HG03039 (cell line): ENCODE data around the gene PDE9A.
"Not testable (repeated sequence)": the region's sequence is repeated elsewhere in the genome, so short reads cannot be mapped to it uniquely, and the experiment has no call there.

Experiments
- ATAC-seq: cut with Tn5 transposase; IDR thresholded peaks from one replicate; pipeline ENCODE4 v1.9.1; 2021; ENCODE audit warnings: mild to moderate bottlenecking, moderate library complexity; ENCODE audit not compliant: unreplicated experiment

The PDE9A gene

GRCh38 chr21:42653231-42654061, at the start of gene PDE9A:
Gene PDE9A (plus strand): TSS chr21:42653621. CDS start chr21:42653815, 194 bp downstream.
- no peak for ATAC-seq

- ATAC-seq, result no peak
Observed at GRCh38 chr21:42607102-42607501, 46.3 kb upstream of the PDE9A start.

DNA sequence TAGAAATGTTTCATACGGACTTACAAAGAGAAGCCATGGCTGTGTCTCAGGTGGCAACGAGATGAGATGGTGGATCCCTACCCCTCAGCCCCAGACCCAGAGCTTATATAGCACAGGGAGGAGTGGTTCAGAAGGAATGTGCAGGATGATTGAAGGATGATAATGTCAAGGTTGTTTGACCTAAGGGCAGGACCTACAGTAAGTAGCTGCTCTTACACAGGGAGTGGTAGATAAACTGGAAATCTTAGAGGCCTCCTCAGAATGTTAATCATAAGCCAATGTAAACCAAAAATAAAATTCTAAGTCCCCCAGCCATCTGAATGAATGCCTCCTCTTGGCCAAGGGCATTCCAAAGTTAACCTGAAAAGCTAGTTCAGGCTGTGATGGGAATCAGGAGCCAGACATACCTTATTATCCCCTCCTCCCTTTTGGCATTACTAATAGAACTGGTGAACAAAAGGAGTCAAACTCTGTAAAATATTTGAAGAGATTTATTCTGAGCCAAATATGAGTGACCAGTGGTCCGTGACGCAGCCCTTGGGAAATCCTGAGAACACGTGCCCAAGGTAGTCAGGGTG, 45.8 kb upstream of the PDE9A start:
- ATAC-seq, result no peak

DNA sequence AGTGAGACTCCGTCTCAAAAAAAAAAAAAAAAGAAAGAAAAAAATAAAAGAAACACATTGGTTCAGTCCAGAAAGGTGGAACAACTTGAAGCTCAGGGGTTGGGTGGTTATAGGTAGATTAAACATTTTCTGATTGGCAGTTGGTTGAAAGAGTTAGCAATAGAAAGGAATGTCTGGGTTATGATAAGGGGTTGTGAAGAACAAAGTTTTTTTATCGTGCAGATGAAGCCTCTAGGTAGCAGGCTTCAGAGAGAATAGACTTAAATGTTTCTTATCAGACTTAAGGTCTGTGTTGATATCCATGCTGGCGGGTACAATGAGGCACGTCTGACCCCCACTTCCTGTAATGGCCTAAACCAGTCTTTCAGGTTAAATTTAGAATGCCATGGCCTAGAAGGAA, 45.0 kb upstream of the PDE9A start:
- no peak for ATAC-seq

GRCh38 chr21:42609811-42610210, 43.6 kb upstream of the PDE9A start:
- ATAC-seq, result no peak

GRCh38 chr21:42611852-42612251, 41.6 kb upstream of the PDE9A start:
- ATAC-seq, result no peak

DNA sequence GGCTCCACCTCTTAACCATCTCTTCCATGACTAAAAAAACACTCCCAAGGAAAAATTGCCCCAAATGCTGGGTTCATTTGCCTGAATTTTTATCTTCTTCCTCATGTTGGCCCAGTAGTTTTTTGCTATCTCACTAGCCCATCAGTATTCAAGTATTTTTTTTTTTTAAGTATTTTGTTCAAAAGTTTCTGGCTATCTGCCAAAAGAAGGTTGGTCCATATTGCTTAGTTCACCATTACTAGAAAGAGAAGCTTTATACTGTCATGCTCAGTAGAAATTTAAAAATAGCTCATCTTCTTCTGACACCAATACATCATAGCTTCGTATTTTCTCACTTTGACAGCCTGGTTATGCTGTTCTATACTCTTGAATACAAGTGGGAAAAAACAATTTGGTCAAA, 41.0 kb upstream of the PDE9A start:
- no peak for ATAC-seq

DNA sequence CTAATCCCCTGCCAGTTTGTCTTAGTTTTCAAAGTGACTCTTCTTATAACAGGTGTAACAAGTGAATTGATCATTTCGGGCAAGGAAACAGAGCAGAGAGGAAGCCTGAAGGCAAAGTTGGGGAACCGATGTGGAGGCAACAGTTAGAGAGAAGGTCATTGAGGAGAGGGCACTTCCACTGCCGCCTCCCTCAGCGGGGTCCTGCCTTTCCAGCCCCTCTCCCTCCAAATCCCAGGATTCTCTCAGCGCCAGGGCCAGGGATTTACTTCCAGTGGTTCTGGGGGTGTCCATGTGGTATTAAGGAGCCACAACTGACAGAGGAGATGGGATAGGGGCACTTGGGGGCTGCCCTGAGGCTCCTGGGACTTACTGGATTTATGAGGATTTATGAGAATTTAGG, 39.7 kb upstream of the PDE9A start:
- ATAC-seq, result no peak

- no peak for ATAC-seq
Observed at GRCh38 chr21:42614396-42614795, 39.0 kb upstream of the PDE9A start.

- ATAC-seq, result no peak
Observed at GRCh38 chr21:42614811-42615351, 38.5 kb upstream of the PDE9A start.

GRCh38 chr21:42615377-42615776, 38.0 kb upstream of the PDE9A start:
- ATAC-seq, result not testable (repeated sequence)

DNA sequence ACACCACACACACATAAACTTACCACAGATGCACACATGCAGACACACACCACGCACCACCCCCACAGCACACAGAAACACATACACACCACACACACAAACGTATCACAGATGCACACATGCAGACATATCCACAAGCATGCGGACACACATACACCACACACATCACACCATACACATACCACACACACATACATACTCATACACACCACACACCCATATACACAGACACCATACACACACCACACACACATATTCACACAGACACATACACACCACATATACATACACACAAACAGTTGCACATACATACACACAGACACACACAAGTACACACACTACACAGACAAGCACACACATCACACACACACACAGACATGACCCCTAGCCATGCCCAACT, 37.5 kb upstream of the PDE9A start:
- no peak for ATAC-seq

GRCh38 chr21:42616446-42616845, 37.0 kb upstream of the PDE9A start:
- ATAC-seq, result no peak

GRCh38 chr21:42616941-42617340, 36.5 kb upstream of the PDE9A start:
- no peak for ATAC-seq

DNA sequence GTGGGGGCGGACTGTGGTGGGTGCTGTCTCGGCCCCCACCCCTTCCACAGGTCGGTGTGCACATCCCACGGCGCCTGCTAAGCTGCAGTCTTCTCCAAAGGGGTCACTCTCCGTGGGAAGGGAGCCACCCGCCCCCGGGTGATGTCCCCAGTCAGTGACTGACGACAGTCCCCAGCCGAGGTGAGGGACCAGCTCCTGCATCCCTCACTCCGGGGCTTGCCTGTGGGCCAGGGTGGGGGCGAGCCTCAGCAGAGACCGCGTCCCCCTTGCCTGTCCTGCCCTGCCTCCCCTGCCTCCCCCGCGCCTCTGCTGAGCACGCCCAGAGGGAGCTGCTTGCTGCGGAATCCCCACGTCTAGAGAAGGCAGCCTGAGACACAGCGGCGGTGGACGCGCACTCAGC, 35.9 kb upstream of the PDE9A start:
- ATAC-seq, result no peak

- ATAC-seq, result no peak
Observed at GRCh38 chr21:42618707-42619102, 34.7 kb upstream of the PDE9A start.

GRCh38 chr21:42619166-42619565, 34.3 kb upstream of the PDE9A start:
- no peak for ATAC-seq

GRCh38 chr21:42619841-42620240, 33.6 kb upstream of the PDE9A start:
- no peak for ATAC-seq

DNA sequence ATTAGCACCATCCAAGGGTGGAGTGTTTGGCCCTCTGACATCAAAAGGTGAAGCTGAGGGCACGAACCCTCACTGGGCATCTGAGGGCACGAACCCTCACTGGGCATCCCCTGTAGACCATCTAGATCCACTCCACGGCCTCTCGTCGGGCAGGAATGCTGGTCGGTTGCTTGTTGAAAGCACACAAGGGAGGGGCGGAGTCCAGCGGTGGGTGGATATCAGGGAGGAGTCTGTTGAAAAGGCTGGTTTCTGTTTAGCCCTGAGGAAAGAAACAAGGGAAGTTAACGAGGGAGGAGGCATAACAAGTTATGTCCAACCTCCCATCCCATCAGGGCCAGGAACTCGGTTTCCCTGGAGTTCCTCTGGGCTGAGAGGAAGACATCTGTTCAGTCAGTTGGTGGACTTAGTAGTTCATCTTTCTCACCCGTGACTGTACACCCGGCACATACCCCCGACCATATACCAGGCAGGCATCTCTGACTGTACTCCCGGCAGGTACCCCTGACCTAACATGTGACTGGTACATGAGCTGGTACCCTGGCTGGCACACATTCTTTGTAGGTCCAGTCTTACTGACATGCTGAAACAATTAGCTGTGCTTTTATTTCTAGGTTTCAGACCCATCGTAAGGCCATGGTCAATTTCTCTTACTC, 32.1 kb upstream of the PDE9A start:
- no peak for ATAC-seq

GRCh38 chr21:42621819-42622177, 31.6 kb upstream of the PDE9A start:
- ATAC-seq, result no peak

GRCh38 chr21:42622284-42622683, 31.1 kb upstream of the PDE9A start:
- ATAC-seq, result no peak

DNA sequence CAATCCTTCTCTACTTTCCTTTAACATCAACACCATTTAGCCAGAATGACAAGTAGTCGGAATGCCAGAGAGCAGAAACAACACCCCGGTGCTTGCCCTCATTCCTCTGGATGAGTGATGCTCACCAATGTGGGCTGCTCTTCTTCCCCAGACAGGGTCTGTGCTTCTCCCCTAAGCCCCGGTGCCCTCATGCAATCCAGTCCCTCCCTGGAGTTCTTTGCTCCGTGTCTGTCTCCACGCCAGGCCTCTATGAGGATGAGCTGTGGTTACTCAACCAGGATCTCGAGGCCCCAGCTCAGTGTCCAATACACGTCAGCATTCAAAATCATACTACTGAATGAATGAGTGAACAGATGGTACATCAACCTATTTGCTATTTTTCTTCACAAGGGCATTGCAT, 29.7 kb upstream of the PDE9A start:
- ATAC-seq, result no peak
